OCI-LY3 (cell line): ENCODE measurements around the gene CHST8.
"Not testable (repeated sequence)": the region's sequence is repeated elsewhere in the genome, so short reads cannot be mapped to it uniquely, and the experiment has no call there.

Experiments
- H2AFZ ChIP-seq: fragments of 200-600, 300-600 bp; shearing (Covaris generic); 2 replicates; pipeline ENCODE4 v1.6.0; 2014; ENCODE audit warnings: antibody characterized with exemption, low read depth, low read length
- H3K27ac ChIP-seq: fragments of 200-600, 300-600 bp; sonication (generic); 2 replicates; pipeline ENCODE4 v1.5.1; 2014; ENCODE audit warnings: mild to moderate bottlenecking, low read length, moderate library complexity, mixed read lengths
- H3K27me3 ChIP-seq: fragments of 200-600, 300-600 bp; sonication (generic); 2 replicates; pipeline ENCODE4 v1.6.1; 2014; ENCODE audit warnings: low read depth, low read length, mixed read lengths
- H3K36me3 ChIP-seq: fragments of 200-600, 300-600 bp; sonication (generic); replicated peaks from 2 replicates; pipeline ENCODE3; 2014; ENCODE audit warnings: low read depth, low read length, mixed read lengths
- H3K4me1 ChIP-seq: fragments of 300-600, 200-600 bp; sonication (generic); 2 replicates; pipeline ENCODE4 v1.6.1; 2014; ENCODE audit warnings: low read length, mixed read lengths
- H3K4me2 ChIP-seq: fragments of 200-600, 300-600 bp; sonication (generic); 2 replicates; pipeline ENCODE4 v1.6.1; 2014; ENCODE audit warnings: low read length, mixed read lengths
- H3K4me3 ChIP-seq: fragments of 300-600, 200-600 bp; sonication (generic); 2 replicates; pipeline ENCODE4 v1.5.1; 2014; ENCODE audit warnings: antibody characterized with exemption, mild to moderate bottlenecking, low read length, moderate library complexity
- H3K79me2 ChIP-seq: fragments of 300-600, 200-600 bp; shearing (Covaris generic); 2 replicates; pipeline ENCODE4 v1.6.1; 2014; ENCODE audit warnings: mild to moderate bottlenecking, low read length, mixed read lengths
- H3K9ac ChIP-seq: fragments of 300-600, 200-600 bp; shearing (Covaris generic); 2 replicates; pipeline ENCODE4 v1.6.0; 2014; ENCODE audit warnings: mild to moderate bottlenecking, low read length, moderate library complexity
- H3K9me3 ChIP-seq: fragments of 200-600, 300-600 bp; shearing (Covaris generic); 2 replicates; pipeline ENCODE4 v1.6.1; 2014; ENCODE audit warnings: low read length, mixed read lengths; ENCODE audit not compliant: insufficient read depth
- H4K20me1 ChIP-seq: fragments of 200-600, 300-600 bp; sonication (generic); 2 replicates; pipeline ENCODE4 v1.6.1; 2016; ENCODE audit warnings: low read length, mixed read lengths; ENCODE audit not compliant: insufficient read depth
- EZH2phosphoT487 ChIP-seq: fragments of 200-600 bp; shearing (Covaris generic); IDR thresholded peaks from 2 replicates; pipeline ENCODE4 v1.6.1; 2018; ENCODE audit warnings: antibody characterized with exemption, mixed run types, low read depth
- TF ChIP-seq, protein P1 (sequence below): fragments of 200-600, 300-600 bp; sonication (generic); IDR thresholded peaks from 2 replicates; pipeline ENCODE4 v1.5.1; 2014; ENCODE audit warnings: antibody characterized with exemption, low read length, low read depth

Gene CHST8

GRCh38 chr19:33602576-33603204, 19.1 kb upstream of the CHST8 start:
- Histone ChIP-seq H3K4me1 (no peaks in the 10 kb centered on the region), H3K4me2 (no peak overlapping the region), H3K9me3 (peaks cover 12% of the 10 kb centered on the region), H3K27ac (no peak overlapping the region), H2AFZ (no peak overlapping the region), H3K4me3 (no peak overlapping the region), H3K9ac (no peak overlapping the region), H3K79me2 (no peaks in the 10 kb centered on the region), H3K36me3 (no peaks in the 10 kb centered on the region), H4K20me1 (no peaks in the 10 kb centered on the region), H3K27me3 (peaks cover 8% of the 10 kb centered on the region; the same call in 1 of the 2 replicates)
- TF ChIP-seq EZH2phosphoT487: no peak
- TF ChIP-seq, protein P1, sequence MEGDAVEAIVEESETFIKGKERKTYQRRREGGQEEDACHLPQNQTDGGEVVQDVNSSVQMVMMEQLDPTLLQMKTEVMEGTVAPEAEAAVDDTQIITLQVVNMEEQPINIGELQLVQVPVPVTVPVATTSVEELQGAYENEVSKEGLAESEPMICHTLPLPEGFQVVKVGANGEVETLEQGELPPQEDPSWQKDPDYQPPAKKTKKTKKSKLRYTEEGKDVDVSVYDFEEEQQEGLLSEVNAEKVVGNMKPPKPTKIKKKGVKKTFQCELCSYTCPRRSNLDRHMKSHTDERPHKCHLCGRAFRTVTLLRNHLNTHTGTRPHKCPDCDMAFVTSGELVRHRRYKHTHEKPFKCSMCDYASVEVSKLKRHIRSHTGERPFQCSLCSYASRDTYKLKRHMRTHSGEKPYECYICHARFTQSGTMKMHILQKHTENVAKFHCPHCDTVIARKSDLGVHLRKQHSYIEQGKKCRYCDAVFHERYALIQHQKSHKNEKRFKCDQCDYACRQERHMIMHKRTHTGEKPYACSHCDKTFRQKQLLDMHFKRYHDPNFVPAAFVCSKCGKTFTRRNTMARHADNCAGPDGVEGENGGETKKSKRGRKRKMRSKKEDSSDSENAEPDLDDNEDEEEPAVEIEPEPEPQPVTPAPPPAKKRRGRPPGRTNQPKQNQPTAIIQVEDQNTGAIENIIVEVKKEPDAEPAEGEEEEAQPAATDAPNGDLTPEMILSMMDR: no peak

DNA sequence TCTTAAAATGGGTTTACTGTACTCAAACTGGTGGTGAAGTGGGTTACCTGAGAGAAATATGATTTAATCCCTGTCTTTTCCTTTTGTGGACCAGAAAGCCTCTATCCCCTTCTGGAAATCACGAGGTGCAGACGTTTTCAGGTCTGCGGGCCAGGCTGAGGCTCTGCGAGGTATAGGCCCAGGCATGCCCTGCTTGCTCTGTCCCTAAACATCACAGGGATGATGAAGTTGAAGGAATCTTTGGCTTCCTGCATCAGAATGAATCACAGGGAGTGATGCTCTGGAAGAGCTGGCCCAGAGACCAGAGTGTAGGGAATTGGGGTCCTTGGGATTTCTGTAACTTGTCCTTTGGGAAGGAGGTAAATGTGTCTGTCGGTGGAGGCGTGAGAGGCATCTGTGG, 18.4 kb upstream of the CHST8 start:
- Histone ChIP-seq H3K4me1 (no peaks in the 10 kb centered on the region), H3K4me2 (no peak overlapping the region), H3K79me2 (no peaks in the 10 kb centered on the region), H3K27me3 (peaks cover 11% of the 10 kb centered on the region; the same call in 1 of the 2 replicates), H3K27ac (no peak overlapping the region), H3K9ac (no peak overlapping the region), H3K36me3 (no peaks in the 10 kb centered on the region), H3K9me3 (peaks cover 12% of the 10 kb centered on the region), H3K4me3 (no peak overlapping the region), H4K20me1 (no peaks in the 10 kb centered on the region), H2AFZ (no peak overlapping the region)
- no peak for TF ChIP-seq EZH2phosphoT487
- TF ChIP-seq, protein P1: no peak

DNA sequence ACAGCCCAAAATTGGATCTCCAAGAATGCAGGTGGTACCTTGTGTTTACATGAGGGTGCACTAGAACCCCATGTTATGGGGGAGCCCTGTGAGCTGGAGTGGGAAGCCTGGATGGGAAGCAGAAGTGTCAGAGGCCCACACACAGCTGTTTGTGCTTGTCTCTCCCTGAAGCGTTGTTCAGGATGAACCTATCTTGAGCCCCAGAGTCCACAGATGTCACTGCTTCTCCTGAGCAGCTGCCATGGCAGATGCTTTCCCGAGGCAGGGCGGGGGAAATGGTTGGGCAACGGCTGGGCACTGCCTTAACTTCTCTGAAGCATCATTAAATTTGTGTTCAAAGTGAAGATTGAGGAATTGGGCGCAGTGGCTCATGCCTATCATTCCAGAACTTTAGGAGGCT, 17.1 kb upstream of the CHST8 start:
- Histone ChIP-seq H3K4me3 (no peak overlapping the region), H3K27me3 (peaks cover 14% of the 10 kb centered on the region; the same call in 1 of the 2 replicates), H3K4me1 (no peaks in the 10 kb centered on the region), H3K27ac (no peak overlapping the region), H3K4me2 (no peak overlapping the region), H3K79me2 (no peaks in the 10 kb centered on the region), H3K9ac (no peak overlapping the region), H4K20me1 (no peaks in the 10 kb centered on the region), H3K36me3 (no peaks in the 10 kb centered on the region), H3K9me3 (peaks cover 17% of the 10 kb centered on the region), H2AFZ (no peak overlapping the region)
- TF ChIP-seq EZH2phosphoT487: no peak
- TF ChIP-seq, protein P1: no peak

DNA sequence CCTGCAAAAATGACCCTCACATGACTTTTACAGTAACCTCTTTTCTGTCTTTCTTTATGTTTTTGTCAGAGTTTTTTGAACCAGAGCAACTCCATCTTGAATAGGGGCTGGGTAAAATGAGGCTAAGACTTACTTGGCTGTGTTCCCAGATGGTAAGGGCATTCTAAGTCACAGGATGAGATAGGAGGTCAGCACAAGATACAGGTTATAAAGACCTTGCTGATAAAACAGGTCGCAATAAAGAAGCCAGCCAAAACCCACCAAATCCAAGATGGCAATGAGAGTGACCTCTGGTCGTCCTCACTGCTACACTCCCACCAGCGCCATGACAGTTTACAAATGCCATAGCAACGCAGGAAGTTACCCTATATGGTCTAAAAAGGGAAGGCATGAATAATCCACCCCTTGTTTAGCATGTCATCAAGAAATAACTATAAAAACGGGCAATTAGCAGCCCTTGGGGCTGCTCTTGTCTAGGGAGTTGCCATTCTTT, 15.9 kb upstream of the CHST8 start:
- H3K4me2 ChIP-seq, H3K4me3 ChIP-seq, H3K79me2 ChIP-seq, H2AFZ ChIP-seq, H3K36me3 ChIP-seq, H3K27ac ChIP-seq, H3K4me1 ChIP-seq, H3K9ac ChIP-seq, H4K20me1 ChIP-seq: not testable (repeated sequence)
- Histone ChIP-seq H3K27me3 (peaks cover 14% of the 10 kb centered on the region; the same call in 1 of the 2 replicates), H3K9me3 (peaks cover 18% of the 10 kb centered on the region)
